Activated naive CD4-positive, alpha-beta T cell treated with anti-CD3 and anti-CD28 coated beads for 36 hours (primary cell): ENCODE data around the gene FAM210A. TPM values are rescaled to one million over a fixed set of nuclear protein-coding genes. Genes with fewer than 3 reads are reported as not detected.

ENCODE experiments used
- CTCF ChIA-PET: fragments of 350-600 bp; sonication (Branson Sonifier 250); formaldehyde crosslinking; loops from one replicate; lab custom pipeline; 2021; ENCODE audit warnings: antibody characterized with exemption; lab: Charles Lee
- DNase-seq: peaks from one replicate; pipeline ENCODE4 v3.0.0-alpha.2; 2020
- H3K27ac Mint-ChIP-seq: one replicate; pipeline ENCODE4 v1.8.0; 2021; ENCODE audit warnings: mild to moderate bottlenecking, mixed read lengths
- H3K27me3 Mint-ChIP-seq: one replicate; pipeline ENCODE4 v1.8.0; 2021; ENCODE audit warnings: low read depth, mixed read lengths
- H3K36me3 Mint-ChIP-seq: one replicate; pipeline ENCODE4 v1.8.0; 2021; ENCODE audit warnings: low read depth, mixed read lengths
- H3K4me1 Mint-ChIP-seq: one replicate; pipeline ENCODE4 v1.8.0; 2021; ENCODE audit warnings: low read depth, mixed read lengths
- H3K4me3 Mint-ChIP-seq: one replicate; pipeline ENCODE4 v1.8.0; 2021; ENCODE audit warnings: mild to moderate bottlenecking, moderate library complexity, mixed read lengths
- H3K9me3 Mint-ChIP-seq: one replicate; pipeline ENCODE4 v1.8.0; 2021; ENCODE audit warnings: mixed read lengths
- intact Hi-C: fragments of 100-400 bp; cut with micrococcal nuclease; formaldehyde crosslinking; loops from one replicate; pipeline ENCODE4 v1.15.1; 2023
- total RNA-seq, 2 experiments: library from RNA; stranded (reverse); gene quantifications; one replicate each; pipeline ENCODE4 v1.2.3, GENCODE V29; 2021

Gene FAM210A
- total RNA-seq, 2 experiments from 2014 or later, result 18.6 to 20.2 TPM

DNA sequence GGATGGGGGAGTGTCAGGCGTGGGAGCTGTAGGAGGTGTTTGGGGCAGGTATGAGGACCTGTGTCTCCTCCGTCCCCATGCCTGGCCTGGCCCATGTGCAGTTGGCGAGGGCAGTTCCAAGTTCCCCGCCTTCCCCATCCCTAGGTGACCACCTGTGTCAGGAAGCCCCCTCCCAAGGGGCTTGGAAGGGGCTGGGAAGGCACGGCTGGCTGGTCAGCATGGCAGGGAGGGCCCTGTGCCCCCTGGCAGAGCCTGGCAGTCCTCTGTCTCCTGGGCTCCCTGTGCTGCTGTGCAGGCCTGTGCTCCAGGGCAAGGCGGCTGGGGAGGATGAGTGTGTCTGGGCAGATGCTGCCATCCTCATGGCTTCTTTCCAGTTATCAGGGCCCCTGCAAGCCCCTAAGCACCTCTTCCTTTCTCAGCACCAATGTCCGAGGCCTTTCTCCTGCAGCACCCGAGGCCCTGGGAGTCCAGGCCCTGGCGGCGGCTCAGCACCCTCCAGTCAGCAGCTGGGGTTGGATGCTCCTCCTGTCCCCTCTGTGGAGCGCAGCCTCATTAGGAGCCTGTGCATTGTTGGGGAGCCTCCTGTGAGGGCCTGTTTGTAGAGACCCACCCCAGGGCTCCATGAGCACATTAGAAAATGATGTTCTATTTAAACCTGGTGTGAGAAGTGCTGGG lies 101.7 kb downstream of the FAM210A start:
- no peak for DNase-seq
- H3K27me3 Mint-ChIP-seq, result no peaks in the 10 kb centered on the region
- intact Hi-C loops, result no loop called here
- H3K4me3 Mint-ChIP-seq, result no peak overlapping the region
- no peaks in the 10 kb centered on the region for H3K9me3 Mint-ChIP-seq
- H3K27ac Mint-ChIP-seq, result no peak overlapping the region
- H3K36me3 Mint-ChIP-seq, result no peaks in the 10 kb centered on the region
- H3K4me1 Mint-ChIP-seq, result no peaks in the 10 kb centered on the region
- CTCF ChIA-PET, result no interaction called here

DNA sequence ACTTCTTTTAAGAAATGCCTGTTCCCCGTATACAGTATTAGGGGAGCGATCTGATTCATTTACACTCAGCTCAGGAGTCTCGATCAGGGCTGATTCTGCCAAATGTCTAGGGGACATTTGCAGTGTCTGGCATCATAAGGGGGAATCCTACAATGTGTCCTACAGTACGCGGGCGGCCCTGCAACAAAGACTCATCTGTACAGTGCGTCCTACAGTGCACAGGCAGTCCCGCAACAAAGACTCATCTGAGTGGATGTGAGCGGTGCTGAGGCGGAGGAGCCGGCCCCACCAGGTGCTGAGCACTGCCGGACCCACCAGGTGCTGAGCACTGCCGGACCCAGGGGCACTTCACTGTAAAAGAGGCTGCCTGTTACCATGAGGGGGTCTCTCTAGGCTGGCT lies 102.5 kb downstream of the FAM210A start:
- CTCF ChIA-PET, result interaction anchor here (0.5 to 1.2 kb wide), 2 partner anchors 65 to 229 kb away, joined by 3 to 5 read pairs; no protein-coding TSS in a partner anchor
- no peaks in the 10 kb centered on the region for H3K36me3 Mint-ChIP-seq
- no peak overlapping the region for H3K27ac Mint-ChIP-seq
- H3K4me3 Mint-ChIP-seq, result no peak overlapping the region
- DNase-seq, result no peak
- H3K9me3 Mint-ChIP-seq, result no peaks in the 10 kb centered on the region
- no peaks in the 10 kb centered on the region for H3K4me1 Mint-ChIP-seq
- intact Hi-C loops, result no loop called here
- H3K27me3 Mint-ChIP-seq, result no peaks in the 10 kb centered on the region

DNA sequence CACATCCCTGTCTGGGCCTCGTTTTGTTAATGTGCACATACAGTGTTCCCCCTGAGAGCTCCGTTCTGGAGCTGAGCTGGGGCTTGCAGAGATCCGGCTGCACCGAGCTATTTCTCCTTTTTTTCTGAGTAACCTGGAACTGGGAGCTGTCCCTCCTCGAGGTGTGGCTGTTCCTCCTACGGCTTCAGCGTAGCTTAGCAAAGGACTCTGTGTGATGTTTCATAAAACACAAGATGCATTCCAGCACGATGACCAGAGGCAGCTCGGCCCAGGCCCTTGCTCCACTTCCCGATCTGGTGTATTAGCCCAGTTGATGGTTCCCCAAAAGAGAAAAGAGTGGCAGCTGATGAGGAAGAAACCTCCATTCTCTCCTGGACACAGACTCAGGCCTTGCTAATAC lies 103.0 kb downstream of the FAM210A start:
- no peaks in the 10 kb centered on the region for H3K4me1 Mint-ChIP-seq
- no peak for DNase-seq
- no peaks in the 10 kb centered on the region for H3K9me3 Mint-ChIP-seq
- CTCF ChIA-PET, result interaction anchor here (0.5 to 1.2 kb wide), 3 partner anchors 64 to 230 kb away, joined by 3 to 5 read pairs (median 3); no protein-coding TSS in a partner anchor
- intact Hi-C loops, result no loop called here
- no peak overlapping the region for H3K4me3 Mint-ChIP-seq
- no peaks in the 10 kb centered on the region for H3K27me3 Mint-ChIP-seq
- no peaks in the 10 kb centered on the region for H3K36me3 Mint-ChIP-seq
- H3K27ac Mint-ChIP-seq, result no peak overlapping the region

DNA sequence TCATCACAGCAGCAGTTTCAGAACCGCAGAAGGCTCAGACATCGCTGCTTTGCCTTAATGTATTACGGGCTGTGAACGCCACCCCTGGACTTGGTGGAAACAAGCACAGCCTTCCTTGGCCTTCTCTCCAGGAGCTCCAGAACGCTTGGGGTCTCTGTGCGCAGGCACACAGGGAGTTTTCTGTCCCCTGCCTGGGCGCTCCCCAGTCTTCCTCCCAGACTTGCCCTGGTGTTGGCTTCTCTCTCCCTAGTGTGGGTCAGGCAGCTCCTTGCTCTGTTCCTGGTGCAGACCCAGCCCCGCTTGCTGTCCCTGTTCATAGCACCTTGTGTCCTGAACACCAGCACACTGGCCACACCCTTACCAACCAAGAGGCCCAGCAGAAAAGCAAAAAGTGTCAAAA lies 103.6 kb downstream of the FAM210A start:
- DNase-seq, result no peak
- intact Hi-C loops, result no loop called here
- H3K27ac Mint-ChIP-seq, result no peak overlapping the region
- H3K4me3 Mint-ChIP-seq, result no peak overlapping the region
- no peaks in the 10 kb centered on the region for H3K36me3 Mint-ChIP-seq
- H3K4me1 Mint-ChIP-seq, result peaks cover 1% of the 10 kb centered on the region
- CTCF ChIA-PET, result interaction anchor here (0.8 kb wide), 1 partner anchor 63 kb away, joined by 3 read pairs; no protein-coding TSS in a partner anchor
- no peaks in the 10 kb centered on the region for H3K27me3 Mint-ChIP-seq
- no peaks in the 10 kb centered on the region for H3K9me3 Mint-ChIP-seq

DNA sequence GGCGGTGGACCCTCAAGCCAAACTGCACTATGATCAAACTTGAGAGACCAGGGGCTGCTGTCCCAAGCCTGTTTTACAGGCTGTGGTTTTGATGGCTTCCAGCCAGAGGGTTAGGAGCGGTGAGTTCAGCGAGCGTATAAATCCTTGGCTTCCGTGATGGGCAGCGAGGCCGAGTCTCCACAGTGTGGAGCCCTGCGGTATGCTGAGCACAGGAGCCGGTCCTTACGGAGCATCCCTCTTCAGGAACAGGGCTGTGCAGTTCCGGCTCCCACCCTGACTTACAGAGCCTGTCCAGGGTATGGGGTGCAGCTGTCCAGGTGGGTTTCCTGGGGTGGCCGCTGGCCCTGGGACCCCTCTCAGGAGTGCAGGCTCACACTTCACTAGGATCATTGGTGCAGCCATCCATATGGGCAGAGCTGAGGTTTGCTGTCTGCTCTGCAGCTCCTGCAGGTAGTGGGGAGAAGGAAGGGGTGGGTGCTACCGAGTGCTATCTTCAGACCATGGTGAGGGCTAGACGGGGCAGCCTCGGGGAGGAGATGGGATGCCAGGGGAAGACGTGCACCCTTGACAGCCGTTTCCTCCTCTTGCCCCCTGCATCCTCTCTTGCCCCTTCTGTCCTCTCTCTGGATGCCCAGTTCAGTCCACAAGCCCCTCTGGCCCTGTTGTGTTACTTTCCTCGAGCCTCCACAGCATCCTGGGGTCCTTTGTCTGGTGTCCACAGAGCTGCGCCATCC lies 104.3 kb downstream of the FAM210A start:
- CTCF ChIA-PET, result no interaction called here
- no peaks in the 10 kb centered on the region for H3K27me3 Mint-ChIP-seq
- H3K9me3 Mint-ChIP-seq, result no peaks in the 10 kb centered on the region
- H3K27ac Mint-ChIP-seq, result no peak overlapping the region
- intact Hi-C loops, result no loop called here
- no peak for DNase-seq
- H3K36me3 Mint-ChIP-seq, result no peaks in the 10 kb centered on the region
- peaks cover 8% of the 10 kb centered on the region for H3K4me1 Mint-ChIP-seq
- no peak overlapping the region for H3K4me3 Mint-ChIP-seq

DNA sequence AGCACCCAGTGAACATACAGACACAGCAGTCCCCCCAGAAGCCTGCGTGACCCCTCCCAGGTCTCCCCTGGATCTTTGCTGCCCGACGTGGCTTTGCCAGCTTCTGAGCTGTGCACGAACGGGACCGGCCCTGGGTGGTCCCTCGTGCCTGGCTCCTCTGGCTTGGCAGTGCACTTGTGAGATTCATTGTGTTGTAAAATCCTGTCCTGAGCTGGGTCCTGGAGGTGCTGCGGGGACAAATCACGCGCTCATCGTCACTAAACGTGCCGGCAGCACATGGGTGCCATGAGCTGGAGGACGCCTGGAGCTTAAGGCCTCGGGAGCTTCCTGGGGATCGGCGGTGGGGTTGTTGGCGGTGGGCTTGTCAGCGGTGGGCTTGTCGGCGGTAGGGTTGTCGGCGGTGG lies 104.9 kb downstream of the FAM210A start:
- intact Hi-C loops, result no loop called here
- no peaks in the 10 kb centered on the region for H3K27me3 Mint-ChIP-seq
- H3K9me3 Mint-ChIP-seq, result no peaks in the 10 kb centered on the region
- no peak overlapping the region for H3K27ac Mint-ChIP-seq
- CTCF ChIA-PET, result no interaction called here
- no peak overlapping the region for H3K4me3 Mint-ChIP-seq
- DNase-seq, result no peak
- peaks cover 14% of the 10 kb centered on the region for H3K4me1 Mint-ChIP-seq
- H3K36me3 Mint-ChIP-seq, result no peaks in the 10 kb centered on the region

DNA sequence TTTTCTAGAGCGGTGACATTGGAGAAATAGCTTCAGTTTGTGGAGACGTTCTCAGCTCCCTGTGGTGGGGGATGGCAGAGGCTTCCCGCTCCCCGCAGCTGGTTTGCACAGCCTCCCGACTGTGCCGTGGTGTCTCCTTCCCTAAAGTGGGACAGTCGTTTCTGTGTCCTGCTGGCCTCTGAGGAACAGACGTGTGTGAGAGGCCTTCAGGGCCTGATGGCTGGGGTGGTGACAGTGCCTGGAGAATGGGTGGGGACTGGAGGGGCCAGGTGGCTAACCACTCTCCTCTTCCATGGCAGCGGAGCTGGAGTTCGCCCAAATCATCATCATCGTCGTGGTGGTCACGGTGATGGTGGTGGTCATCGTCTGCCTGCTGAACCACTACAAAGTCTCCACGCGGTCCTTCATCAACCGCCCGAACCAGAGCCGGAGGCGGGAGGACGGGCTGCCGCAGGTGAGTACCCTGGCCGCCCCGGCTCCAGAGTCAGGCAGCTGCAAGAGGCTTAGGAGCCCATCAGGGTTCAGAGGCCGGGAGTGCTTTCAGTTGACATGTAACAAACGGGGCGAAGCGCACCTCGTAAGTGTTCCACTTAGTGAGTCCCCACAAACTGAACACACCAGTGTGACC lies 105.4 kb downstream of the FAM210A start:
- intact Hi-C loops, result no loop called here
- peaks cover 19% of the 10 kb centered on the region for H3K4me1 Mint-ChIP-seq
- H3K36me3 Mint-ChIP-seq, result no peaks in the 10 kb centered on the region
- CTCF ChIA-PET, result interaction anchor here (0.9 to 1.7 kb wide), 2 partner anchors 9 to 12 kb away, joined by 3 to 5 read pairs; no protein-coding TSS in a partner anchor
- no peaks in the 10 kb centered on the region for H3K27me3 Mint-ChIP-seq
- DNase-seq, result no peak
- no peak overlapping the region for H3K27ac Mint-ChIP-seq
- no peaks in the 10 kb centered on the region for H3K9me3 Mint-ChIP-seq
- H3K4me3 Mint-ChIP-seq, result no peak overlapping the region

DNA sequence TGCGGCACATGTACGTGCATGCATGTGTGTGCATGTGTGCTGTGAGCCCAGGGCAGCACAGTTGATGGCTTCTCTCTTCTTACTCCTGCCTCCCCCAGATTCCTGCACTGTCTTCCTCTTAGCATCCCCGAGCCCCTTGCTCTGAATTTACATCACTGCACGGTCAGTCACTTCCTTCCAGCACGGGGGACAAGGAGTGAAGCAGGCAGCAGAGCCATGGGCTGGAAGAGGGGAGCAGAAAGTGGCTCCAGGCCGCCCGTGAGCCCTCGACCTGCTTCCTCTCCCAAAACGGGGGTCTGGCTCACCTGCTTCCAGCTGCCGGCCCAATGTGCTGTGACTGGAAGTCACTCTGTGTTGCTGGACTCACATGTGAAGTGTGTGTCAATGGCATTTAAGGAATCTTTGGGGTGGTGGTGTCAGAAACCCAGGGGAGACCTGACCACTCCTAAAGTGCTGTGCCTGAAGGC lies 106.1 kb downstream of the FAM210A start:
- no peak overlapping the region for H3K4me3 Mint-ChIP-seq
- H3K9me3 Mint-ChIP-seq, result no peaks in the 10 kb centered on the region
- intact Hi-C loops, result no loop called here
- no peaks in the 10 kb centered on the region for H3K27me3 Mint-ChIP-seq
- CTCF ChIA-PET, result interaction anchor here (0.9 to 1.7 kb wide), 2 partner anchors 9 to 12 kb away, joined by 3 to 5 read pairs; no protein-coding TSS in a partner anchor
- no peaks in the 10 kb centered on the region for H3K36me3 Mint-ChIP-seq
- H3K4me1 Mint-ChIP-seq, result peaks cover 26% of the 10 kb centered on the region
- DNase-seq, result no peak
- no peak overlapping the region for H3K27ac Mint-ChIP-seq

DNA sequence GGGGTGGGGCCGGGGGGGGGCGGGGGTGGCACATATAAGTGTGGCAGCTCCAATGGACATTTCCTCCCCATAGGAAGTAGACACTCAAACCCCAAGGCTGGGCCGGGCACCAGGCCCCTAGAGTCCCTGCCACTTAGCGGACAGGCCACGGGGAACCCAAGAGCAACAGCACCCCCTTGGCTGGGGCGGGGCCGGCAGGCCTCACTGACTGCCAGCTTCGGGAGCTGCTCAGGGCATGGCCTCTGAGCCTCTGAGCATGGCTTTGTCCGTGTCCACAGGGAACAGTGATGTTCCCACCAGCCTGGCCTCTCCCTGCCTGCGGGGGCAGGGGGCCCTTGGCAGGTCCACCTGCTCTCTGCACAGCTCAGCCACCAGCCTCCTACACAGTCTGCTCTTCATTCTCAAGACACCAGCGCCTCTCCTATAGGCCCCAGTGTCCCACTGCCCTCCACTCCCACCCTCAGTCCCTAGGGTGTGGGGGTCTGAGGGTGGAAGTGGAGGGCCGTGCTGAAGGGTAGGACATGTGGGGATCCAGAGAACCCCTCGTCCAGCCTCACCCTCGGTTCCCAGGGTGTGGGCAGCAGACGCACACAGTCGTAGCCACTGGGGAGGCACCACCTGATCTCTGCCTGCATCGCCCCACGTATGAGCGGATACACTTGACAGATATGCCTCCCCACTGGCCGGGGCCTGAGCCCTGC lies 106.7 kb downstream of the FAM210A start:
- no peak for DNase-seq
- Mint-ChIP-seq H3K36me3 (no peaks in the 10 kb centered on the region), H3K27me3 (no peaks in the 10 kb centered on the region), H3K4me1 (peaks cover 31% of the 10 kb centered on the region), H3K27ac (no peak overlapping the region), H3K9me3 (no peaks in the 10 kb centered on the region), H3K4me3 (no peak overlapping the region)
- CTCF ChIA-PET, result interaction anchor here (1.7 kb wide), 1 partner anchor 10 kb away, joined by 5 read pairs; no protein-coding TSS in a partner anchor
- intact Hi-C loops, result loop anchor here (10.0 kb wide), 1 partner anchor 735 kb away; the partner anchor contains the start of gene PTPN2

DNA sequence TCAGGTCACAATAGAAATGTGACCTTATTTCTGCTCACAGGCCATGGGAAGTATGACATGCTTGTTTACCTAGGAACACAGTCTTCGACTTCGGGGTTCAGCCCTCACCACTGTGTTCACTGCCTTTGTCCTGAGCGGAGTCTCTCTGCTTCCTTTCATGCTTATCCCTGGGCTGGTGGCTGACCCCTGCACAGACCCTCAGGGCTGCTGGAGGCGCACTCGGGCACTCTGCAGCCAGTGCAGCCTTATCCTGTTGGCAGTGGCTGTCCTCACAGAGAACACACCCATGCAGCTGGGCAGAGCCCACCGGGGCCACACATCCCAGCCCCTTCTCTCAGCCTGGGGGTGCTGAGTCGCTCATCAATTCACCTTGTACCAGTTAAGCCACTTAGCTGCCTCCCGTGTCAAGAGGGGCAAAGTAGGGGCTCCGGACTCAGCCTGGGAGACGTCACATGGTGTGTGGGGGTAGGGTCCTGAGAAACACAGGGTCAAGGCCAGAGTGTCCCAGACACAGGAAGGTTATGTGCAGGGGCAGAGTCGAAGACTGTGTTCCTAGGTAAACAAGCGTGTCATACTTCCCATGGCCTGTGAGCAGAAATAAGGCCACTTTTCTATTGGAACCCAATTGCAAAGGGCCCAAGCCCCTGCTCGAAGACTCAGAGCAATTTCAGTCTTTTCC lies 107.5 kb downstream of the FAM210A start:
- intact Hi-C loops, result loop anchor here (10.0 kb wide), 1 partner anchor 734 kb away; the partner anchor contains the start of gene PTPN2
- DNase-seq, result no peak
- peaks cover 38% of the 10 kb centered on the region for H3K4me1 Mint-ChIP-seq

DNA sequence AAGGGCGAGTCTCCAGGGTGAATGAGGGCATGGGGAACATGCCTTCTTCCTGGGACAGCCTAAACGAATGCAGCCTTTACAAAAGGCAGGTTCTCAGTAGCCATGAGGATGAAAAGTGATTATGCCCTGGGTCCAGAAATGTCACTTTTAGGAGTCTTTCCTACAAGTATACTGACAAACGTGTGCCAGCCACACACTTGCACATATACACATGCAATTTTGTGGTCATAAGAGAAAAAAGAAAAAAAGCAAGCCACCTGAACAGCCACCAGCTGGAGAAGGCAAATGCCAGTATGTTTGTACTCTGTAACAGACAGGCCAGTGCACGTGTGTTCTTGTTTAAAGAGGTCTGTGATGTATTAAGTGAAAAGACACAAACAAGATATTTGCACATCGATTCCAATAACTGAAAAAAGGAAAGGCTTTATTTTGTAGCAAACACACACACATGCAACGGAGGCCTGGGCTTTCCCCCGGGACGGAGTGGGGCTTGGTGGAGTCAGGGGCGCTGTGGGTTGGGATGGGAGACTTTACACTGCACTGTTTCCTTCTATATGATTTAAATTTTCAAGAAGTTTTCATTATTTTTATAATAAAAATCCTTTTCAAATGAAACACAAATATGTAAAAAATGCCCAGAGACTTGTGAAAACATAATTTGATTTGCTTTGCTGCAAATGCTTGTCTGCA lies 108.4 kb downstream of the FAM210A start:
- Mint-ChIP-seq H3K9me3 (no peaks in the 10 kb centered on the region), H3K4me1 (peaks cover 47% of the 10 kb centered on the region), H3K27ac (no peak overlapping the region), H3K36me3 (no peaks in the 10 kb centered on the region), H3K4me3 (no peak overlapping the region), H3K27me3 (no peaks in the 10 kb centered on the region)
- CTCF ChIA-PET, result interaction anchor here (0.7 kb wide), 1 partner anchor 60 kb away, joined by 3 read pairs; no protein-coding TSS in a partner anchor
- no peak for DNase-seq
- intact Hi-C loops, result loop anchor here (10.0 kb wide), 1 partner anchor 733 kb away; the partner anchor contains the start of gene PTPN2

More for the DNA sequence above, 107.5 kb downstream of the FAM210A start:
- H3K9me3 Mint-ChIP-seq, result no peaks in the 10 kb centered on the region
- no peak overlapping the region for H3K27ac Mint-ChIP-seq
- CTCF ChIA-PET, result interaction anchor here (1.7 kb wide), 1 partner anchor 11 kb away, joined by 5 read pairs; no protein-coding TSS in a partner anchor
- no peaks in the 10 kb centered on the region for H3K27me3 Mint-ChIP-seq
- H3K4me3 Mint-ChIP-seq, result no peak overlapping the region
- no peaks in the 10 kb centered on the region for H3K36me3 Mint-ChIP-seq
